HS-27A (cell line): ENCODE measurements around the gene GAK.

Experiments used
- DNase-seq: peaks from one replicate; pipeline ENCODE4 v3.0.0-alpha.2; 2012; ENCODE audit warnings: low read depth, missing footprints

The GAK gene

DNA sequence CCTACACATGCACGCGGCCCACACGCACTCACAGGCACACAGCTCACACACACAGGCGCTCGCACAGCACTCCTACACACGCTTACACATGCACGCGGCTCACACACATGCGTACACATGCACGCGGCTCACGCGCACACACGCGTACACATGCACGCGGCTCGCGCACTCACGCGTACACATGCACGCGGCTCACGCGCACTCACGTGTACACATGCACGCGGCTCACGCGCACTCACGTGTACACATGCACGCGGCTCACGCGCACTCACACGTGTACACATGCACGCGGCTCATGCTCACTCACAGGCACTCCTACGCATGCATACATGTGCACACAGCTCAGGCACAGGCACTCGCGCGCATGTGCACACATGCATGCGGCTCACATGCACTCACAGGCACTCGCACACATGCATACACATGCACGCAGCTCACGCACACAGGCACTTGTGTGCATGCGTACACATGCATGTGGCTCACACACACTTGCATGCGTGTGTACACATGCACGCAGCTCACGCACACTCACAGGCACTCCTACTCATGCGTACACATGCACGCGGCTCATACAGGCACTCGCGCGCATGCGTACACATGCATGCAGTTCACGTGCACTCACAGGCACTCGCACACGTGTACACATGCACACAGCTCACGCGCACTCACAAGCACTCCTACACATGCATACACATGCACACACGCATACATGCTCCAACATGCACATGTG lies 44.9 kb downstream of the GAK start:
- no peak for DNase-seq

DNA sequence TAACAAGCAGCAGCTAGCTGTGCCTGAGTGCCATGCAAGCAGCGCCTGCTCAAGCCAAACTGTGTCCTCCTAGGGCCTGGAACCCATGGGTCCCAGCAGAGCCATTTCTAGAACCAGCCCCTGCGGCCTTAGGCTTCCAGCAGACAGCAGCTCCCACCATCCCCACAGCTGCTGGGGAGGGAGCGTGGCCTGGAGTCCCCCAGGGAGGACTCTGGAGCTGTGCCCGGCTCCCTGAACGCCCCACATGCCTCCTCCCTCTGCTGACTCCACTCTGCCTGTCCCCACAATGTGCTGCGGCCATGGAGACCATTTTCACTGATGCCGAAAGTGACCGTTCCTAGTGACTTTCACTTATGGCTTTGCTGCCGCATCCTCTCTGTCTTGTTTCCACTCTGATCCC lies 45.9 kb downstream of the GAK start:
- DNase-seq, result no peak

DNA sequence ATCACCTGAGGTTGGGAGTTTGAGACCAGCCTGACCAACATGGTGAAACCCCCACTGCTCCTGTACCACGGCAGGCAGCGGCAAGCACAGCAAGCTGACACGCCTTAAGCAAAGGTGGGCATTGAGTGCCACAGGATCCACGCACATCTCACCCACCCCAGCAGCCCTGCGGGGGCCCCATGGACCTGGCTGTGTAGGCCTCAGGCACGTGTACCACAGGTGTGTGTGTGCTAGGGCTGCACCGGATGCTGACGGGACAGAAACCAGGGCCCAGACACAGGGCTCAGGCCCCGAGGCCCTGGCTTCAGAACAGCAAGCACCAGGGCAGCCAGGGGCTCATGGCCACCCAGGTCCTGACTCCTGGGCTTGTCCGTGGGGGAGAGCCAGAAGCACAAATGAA lies 46.8 kb downstream of the GAK start:
- DNase-seq, result no peak

DNA sequence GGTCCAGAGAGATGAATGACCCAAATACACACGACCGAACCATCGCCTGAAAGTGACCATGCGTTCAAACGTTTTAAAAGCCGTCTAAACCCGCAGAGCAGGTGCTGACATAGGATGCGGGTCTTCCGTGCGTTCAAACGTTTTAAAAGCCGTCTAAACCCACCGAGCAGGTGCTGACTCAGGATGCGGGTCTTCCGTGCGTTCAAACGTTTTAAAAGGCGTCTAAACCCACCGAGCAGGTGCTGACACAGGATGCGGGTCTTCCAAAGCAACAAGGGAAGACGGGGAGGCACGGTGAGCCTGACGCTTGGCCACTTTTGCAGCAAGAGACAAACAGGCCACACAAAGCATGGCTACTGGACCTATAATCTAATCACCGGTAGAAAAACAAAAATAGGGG lies 47.2 kb downstream of the GAK start:
- DNase-seq, result no peak

DNA sequence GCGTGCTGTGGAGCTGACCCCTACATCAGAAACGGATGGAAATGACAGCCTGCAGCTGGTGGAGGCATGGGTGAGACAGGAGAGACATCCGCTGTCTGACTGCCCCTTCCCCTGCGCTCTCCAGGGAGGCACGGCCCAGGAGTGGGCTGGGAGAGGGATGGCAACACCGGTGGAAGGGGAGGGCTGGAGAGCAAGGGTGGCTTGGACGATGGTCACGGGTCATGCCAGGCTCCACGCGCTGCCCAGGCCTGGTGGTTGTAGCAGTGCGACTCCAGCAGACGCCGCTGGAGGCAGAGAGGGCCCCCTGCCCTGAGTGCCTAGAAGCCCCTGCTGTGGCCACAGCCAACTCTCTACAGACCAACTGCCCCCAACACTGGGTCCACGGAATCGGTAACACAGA lies 47.9 kb downstream of the GAK start:
- DNase-seq, result no peak

DNA sequence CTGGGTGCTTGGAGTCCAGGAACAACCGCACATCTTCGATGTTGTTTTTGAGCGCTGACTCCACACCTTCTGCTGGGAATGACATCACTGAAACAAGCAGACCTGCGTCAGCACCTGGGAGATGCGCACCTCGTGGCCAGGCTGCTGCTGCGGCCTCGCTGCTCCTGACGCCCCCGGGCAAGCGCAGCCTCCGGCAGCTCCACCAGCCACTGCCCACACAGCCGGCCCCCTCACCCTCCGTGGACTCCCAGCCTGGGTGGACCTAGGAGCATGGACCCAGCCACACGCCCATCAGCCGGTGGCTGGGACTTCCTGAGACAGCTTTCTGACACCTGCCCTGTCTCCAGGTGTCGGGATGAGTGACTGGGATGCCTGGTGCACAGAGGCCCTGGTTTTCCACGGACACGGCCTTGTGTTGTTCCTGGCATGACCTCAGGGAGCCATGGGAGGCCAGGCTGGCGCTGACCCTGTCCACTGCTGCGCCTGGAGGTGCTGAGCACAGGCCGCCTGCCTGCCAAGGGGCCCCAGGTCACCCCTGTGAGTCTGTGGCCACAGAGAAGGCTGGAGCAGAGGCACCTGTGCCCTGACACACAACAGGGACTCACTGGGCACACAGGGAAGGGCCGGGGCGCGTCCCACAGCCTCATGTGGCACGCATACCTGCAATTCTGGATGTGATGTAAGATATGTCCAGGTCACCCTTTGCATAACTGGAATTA lies 48.6 kb downstream of the GAK start:
- no peak for DNase-seq

DNA sequence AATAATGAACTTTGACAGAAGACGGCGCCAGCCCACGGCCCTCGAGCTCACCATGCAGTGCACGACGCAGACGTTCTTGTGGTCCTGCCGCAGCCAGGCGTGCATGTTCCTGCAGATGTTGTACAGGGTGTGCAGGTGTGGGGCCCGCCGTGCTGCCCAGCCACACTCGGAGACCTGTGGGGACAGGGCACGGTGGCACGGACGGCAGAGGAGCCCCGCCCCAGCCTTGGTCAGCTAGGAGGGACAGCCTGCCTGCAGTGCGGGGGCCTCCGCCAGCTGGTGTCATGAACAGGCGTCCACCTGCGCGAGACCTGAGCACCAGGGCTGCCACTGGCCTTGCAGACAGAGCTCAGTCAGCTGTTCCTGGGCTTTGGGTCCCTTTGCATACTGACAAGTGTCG lies 49.5 kb downstream of the GAK start:
- DNase-seq, result no peak

DNA sequence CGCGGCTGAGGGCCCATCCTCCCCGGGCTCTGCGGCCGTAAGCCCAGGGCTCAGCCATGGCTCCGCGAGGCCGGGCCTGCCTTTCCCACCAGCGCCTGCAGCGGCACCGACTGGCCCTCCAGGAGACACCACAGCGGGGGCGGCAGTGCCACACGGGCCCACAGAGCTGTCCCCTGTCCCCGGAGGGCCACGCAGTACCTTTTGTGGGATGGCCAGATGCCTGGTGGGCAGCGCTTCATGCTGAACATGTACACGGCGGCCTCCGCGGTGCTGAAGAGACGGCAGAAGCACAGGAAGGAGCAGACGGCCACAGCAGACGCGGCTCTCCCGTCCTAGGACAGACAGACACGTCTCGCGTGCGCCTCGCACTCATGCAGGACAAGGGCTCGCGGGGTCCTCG lies 50.4 kb downstream of the GAK start:
- no peak for DNase-seq

DNA sequence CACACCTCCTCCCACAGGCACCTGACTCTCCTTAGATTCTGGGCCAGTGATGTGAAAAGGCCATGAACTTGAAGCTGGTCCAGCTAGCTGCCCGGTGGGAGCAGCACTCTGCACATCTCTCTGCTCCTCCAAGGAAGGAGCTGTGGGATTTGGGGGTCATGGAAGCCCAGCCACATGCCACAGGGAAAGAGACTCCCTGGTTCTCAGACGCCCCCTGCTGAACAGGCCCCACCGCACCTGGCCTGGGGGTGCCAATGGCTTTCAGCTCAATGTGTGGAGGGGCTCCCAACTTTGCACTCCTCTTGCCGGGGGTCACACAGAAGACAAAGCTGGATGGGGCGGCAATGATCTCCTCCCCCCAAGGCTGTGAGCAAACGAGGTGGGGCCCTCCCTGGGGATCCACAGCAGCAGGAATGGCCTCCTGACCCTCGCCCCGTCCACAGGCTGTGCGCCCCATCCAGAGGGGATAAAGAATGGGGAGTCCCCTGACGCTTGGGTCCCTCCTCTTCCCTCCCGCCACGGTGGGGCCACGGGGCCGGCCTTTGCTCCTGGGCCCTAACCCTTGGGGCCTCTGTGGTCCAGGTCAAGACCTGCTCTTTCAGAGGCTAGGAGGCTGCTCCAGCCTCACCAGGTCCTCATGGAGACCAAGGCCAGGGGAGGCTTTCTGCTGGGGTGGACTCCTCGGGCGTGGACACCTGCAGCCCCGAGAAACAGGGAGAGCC lies 51.3 kb downstream of the GAK start:
- no peak for DNase-seq

DNA sequence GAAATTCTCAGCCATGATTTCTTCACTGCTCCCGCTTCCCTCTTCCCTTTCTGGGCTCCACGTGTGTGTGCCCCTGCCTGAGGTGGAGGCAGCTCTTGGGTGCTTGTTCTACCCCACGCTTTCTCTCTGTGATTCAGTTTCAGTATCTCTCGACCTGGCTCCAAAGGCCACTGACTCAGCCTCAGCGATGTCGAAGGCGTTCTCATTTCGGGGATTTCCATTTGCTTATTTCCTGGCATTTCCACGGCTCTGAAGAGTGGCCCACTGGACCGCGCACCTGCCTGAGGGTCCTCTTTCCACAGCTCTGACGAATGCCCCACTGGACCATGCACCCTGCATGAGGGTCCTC lies 52.4 kb downstream of the GAK start:
- DNase-seq, result no peak

DNA sequence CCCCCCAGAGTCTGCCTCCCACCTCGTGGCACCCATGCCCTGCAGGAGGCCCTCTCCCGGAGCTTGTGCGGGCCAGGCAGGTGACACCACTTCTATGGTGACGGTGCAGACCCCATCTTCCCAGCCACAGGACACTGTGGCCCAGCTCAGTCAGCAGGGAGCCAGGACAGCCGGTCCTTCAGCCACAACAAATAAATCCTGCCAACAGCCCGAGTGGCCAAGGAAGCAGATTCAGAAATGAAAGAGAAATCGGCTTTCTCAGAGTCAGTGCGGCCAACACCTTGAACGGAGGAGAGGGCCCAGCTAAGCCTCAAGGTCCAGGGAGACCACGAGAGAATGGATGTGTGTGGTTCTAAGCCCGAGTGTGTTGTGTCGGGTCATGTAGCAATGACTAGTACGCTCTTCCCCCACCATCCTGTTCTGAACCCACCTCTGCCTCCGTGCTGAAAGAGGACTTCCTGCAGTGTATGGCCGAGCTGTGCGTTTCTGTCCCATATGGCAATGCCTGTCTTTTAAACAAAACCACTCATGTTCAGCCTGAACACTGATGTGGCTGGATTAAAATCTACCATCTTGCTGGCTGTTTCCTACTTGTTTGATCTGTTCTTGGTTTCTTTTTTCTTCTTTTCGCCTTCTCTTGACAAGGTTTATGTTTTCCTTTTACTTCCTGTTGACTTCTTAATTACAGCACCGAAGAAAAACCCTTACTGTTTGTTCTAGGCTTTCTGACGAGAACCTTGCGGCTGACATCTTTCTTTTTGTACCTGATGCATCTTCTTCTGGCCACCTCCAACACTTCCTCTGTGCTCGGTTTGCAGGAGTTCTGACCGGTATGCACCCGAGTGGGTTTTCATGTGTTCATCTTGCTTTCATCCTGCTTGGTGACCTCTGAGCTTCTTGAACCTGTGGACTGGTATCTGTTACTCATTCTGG lies 53.1 kb downstream of the GAK start:
- DNase-seq, result no peak

DNA sequence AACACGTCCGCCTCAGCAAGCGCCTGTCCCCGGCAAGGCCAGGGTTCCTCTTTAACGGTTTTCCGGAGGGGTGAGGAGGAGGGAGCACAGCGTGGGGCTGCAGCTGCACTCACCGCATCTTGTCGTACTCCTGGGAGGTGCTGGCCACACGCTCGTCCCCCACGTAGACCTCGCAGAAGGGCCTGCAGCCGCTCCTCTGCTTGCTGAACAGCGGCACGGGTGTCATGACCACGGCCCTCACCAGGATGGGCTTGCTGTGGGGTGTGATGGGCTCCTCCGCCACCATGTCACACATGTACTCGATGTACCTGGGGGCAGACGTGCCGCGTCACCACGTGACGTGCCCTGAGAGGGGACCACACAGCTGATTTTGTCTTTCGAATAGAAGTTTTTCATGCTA lies 54.6 kb downstream of the GAK start:
- no peak for DNase-seq

DNA sequence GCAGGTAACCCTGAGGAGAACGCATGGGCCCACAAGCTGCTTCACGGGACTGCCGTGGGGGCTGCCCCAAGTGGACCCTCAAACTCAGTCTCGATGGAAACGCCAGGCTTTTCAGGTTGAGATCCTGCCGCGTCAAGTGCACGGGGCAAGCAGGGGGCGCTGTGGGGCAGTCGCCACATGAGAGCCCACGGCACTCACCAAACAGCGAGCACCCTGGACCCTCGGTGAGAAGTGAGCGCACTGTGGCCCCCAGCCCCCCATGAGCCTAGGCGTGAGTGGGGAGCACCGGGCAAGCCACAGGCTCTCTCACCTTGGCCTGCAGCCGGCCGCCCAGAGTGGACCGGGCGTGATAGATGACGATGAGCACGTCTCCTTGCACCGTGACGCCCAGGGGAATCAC lies 55.3 kb downstream of the GAK start:
- DNase-seq, result no peak

DNA sequence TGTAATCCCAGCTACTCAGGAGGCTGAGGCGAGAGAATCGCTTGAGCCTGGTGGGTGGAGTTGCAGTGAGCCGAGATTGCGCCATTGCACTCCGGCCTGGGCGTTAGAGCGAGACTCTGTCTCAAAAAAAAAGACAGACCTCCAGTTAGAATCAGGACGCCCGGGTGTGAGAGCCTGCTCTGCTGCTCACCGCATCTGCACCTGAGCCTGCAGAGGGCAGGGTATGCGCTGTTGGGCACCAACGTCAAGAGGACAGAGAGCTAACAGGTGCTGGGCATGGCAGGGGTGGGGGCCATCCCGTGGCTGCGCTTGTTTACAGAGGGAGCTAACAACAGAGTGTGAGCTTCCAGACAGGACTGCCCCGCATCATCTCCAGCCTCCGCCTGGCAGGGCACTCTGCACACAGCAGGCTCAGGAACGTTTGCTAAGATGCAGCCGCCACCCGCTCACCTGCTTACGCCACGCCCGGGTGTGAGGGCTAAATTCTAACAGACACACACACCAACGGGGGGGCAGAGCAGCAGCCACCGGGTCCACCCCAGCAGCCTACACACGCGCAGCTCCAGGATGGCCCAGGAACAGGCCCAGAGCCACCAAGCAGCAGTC lies 56.2 kb downstream of the GAK start:
- no peak for DNase-seq

DNA sequence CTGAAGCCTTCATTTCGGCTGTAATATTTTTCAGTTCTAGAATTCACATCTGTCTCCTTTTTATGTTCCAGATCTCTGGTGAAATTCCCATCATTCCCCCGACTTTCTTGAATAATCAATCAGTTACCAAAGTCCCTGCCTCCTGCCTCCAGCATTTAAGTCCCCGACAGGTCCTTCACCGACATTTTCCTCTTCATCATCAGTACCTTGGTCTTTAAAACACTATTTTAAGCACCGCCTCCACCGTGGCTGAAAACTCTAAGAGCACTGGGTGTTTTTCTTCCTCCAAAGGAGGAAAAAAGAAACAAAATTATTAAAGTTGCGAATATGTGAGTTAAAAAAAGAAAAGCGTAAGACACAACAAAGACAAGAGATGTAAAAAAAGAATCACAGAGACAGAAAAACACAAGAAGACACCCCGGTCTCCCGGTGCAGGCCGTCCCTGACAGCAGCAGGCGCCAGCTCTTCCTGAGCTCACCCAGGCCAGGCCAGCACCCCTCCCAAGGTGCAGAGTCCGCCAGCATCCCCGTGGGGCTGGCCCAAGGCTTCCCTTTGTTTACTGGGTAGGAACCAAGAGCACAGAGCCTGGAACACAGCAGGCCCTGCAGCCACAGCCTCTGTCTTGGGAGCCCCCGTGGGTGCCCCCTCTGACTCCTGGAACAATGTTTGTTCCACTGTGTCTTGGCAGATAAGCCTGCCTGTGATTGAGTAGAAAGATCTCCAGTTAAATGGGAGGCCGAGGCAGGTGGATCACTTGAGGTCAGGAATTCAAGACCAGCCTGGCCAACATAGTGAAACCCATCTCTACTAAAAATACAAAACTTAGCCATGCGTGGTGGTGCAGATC lies 56.9 kb downstream of the GAK start:
- DNase-seq, result no peak

DNA sequence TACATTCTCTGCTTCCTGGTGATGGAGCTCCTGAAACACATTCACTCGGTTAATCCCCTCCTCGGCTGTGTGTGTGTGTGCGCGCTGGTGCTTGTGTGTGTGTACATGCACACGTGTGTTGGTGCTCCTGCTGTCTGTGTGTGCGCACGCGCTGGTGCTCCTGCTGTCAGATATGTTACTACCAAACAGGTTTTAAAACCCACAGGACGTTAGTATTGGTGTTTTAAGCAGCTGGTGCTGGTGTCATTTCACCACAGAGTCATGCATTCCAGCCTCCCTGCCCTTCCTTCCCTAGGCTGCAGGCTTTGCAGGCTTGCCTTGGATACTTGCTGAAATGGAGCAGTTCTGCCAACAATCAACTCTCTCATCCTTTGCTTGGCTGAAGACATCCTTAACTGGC lies 58.1 kb downstream of the GAK start:
- no peak for DNase-seq

DNA sequence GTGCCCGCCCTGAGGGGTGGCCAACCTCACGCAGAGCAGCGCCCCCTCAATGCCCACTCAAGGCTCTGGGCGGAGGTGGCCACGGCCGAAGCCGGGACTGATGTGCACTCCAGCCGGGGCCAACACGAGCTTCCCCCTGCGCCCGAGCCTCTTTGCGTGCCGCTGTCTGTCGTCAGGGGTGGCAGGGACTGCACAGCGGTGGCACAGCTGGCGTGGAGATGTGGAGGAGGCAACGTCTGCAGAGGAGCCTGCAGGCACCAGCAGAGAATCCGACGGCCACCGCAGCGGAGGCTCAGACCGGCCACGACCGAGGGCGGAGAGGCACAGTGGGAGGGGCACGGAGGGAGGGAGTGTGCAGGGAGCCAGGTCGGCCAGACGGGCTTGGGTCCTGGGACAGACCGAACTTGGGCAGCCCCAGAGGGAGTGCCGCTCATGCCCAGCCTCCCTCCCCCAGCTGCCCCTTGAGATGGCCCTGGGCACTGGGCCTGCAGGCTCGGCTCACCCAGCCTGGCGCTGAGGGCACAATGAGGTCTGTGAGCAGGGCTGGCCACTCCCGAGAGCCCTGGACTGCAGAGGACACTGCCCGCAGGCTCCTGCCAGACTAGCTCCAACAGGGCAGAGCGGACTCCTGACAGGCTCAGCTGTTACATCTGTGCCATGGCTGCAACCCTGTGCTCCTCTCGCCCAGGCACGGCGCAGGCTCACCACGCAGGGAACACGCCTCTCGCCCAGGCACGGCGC lies 59.7 kb downstream of the GAK start:
- DNase-seq, result no peak

DNA sequence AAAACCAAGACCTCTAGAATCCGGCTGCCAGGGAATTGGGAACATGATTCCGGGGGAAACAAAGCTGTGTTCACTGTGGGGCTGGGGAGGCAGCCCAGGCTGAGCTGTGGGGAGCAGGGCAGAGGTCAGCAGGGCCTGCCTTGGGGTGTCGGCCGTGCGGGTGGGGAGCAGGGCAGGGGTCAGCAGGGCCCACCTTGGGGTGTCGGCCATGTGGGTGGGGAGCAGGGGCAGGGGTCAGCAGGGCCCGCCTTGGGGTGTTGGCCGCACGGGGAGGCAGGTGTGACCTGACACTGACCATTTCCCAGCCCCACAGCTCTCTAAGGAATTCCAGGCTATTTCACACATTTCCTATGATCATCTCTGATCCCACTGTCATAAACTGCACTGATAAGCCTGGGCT lies 60.6 kb downstream of the GAK start:
- no peak for DNase-seq

DNA sequence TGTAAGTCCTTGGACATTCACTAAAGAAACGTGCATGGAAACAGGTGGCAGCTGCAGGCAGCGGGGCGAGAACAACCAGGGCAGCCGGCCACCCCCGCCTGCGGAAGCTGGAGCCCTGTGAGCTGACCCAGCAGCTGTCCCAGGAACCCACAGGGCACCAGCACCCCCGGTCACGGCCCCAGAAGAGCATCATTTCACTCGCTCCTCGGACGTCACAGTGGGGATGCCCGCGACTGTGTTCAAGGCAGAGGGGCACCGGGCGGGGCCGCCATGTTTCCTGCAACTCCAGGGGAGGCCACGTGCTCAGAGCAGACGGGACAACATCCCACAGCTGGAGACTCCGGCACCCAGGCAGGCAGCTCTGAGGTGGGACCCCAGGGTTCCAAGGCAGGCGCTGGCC lies 61.2 kb downstream of the GAK start:
- no peak for DNase-seq

DNA sequence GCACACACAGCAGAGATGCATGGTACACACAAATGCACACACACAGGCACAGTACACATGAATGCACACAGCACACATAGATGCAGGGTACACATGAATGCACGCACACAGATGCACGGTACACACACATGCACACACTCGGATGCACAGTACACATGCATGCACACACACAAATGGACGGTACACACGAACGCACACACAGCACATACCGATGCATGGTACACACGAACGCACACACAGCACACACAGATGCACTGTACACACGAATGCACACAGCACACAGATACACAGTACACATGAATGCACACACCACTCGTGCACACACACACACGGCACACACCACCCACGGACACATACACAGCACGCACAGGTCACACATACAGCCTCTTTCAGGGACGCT lies 62.3 kb downstream of the GAK start:
- DNase-seq, result no peak
